IPS-NIHi7 (cell line): ENCODE data around the gene NFATC1.
"Not testable (repeated sequence)": the region's sequence is repeated elsewhere in the genome, so short reads cannot be mapped to it uniquely, and the experiment has no call there.

Experiments
- DNase-seq: peaks from one replicate; pipeline ENCODE4 v3.0.0; 2012; ENCODE audit warnings: mixed read lengths; ENCODE audit errors: extremely low spot score

NFATC1 gene

DNA sequence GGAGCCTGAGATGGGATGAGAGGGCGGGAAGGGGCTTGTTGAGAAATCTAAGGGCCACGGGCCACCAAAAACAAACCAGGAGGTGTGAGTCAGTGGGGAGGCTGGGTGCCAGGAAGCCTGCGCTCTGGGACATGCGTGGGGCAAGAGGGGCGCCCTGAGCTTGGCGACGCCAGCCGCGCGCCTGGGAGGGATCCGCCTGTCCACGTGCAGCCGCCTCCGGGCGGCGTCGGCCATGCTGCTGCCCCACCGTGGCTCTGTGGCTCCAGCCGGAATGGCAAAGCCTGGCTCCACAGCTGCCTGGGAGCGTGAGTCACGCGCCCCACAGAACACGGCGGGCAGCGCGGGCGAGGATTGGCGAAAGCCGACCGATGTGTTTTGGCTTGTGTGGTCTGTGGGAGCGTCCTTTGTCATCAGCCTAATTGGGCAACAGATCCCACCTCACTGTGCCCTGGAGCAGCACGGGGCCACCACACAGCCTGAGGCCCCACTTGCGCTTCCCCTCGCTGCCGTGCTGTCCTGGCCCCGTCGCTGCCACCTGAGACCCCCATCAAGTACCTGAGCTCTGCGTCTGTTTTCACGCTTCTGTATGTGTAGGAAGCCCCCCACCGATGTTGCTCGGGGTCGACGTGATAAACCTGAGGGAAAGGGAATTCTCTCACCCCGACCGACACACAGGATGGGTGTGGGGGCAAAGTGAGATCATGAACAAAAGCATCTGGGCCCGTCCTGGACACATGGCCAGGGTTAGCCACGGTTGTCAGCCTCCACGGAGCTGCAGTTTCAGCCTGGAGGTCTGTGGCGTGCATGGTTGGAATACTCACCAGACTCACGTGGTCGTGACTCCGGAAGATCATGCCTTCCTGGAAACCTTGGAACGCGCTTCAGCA is 80.5 kb downstream of the NFATC1 start:
- DNase-seq, result no peak

DNA sequence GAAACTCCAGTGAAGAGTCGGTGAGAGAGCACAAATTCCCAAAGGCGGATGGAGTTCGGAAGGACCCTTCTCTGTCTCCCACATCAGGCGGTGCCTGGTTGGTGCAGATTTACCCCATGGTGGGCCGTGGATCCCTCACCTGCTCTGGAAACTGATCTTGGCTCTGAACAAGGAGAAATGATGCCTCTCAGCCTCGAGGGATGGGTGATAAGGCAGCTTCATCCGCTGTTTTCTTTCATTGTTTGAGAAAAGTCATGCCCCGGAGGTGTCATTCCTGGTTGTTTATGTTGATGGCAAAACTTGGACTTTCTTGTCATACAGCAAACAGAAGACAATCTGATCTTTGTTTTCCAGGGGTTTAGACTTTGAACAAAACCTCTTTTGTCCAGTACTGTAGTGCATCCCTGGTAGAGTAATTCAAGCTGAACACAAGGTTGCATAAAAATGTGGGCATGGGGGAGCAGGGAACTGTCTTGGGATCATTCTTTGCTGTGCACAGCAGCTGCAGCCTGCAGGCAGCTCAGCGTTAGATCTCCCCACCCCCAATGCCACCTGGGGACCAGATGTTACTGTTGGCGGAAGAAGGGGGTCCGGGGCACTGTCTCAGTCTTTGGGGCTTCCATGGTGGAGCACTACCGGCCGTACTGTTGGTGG is 81.3 kb downstream of the NFATC1 start:
- no peak for DNase-seq

DNA sequence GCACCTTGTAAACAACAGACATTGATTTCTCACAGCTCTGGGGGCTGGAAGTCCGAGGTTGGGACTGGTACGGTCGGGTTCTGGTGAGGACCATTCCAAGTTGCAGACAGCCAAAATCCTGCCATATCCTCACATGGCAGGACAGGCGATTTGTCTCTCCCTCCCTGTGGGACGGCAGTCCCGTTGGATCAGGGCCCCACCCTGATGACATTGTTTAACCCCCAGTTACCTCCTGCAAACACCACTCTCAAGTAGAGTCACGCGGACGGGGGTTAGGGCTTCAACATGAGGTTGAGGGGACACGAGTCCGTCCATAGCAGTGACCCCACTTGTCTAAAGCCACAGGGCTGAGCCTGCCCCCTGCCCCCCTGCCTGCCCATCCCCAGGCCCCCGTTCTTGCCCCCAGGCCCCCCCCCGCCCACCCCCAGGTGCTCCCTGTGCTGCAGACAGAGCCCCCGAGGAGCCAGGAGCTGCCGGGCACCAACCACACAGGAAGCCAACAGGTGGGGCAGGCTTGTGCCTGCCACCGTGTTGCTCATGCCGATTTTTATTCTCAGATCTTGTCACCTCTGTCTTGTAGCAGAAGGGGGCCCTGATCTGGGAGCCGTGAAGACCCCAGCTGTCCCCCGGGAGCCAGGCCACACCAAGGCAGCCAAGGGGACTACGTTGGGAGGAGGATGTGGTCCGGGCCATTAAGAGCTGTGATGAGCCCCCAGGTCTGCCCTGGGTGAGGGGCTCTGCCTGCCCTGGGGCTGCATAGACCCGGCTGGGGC is 82.2 kb downstream of the NFATC1 start:
- no peak for DNase-seq

DNA sequence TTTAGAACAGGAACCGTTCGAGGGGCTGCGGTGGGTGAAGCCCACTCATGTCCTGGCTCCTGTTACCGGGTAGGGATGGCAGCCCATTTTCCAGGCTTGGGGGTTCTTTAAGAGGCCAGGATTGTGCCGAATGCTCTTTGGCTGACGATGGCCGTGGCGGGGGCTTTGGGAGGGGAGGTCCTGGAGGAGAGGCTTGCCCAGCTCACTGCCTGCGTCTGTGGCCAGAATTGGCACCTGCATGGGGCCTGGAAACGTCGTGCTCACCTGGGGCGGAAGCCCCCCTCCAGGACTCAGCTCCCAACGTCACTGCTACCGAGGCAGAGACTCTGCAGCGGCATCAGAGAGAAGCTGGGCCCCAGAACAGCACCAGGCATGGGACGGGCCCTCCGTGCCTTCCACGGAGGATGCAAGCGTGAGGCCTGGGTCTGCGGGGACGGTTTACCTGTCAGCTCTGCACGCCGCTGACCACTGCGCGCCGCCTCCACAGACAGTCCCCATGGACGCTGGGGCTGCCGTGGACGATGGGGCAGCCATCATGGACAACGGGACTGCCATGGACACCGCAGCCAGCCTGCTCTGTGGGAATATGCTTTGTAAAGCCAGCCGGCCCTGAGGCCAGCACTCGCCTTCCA is 82.9 kb downstream of the NFATC1 start:
- no peak for DNase-seq

DNA sequence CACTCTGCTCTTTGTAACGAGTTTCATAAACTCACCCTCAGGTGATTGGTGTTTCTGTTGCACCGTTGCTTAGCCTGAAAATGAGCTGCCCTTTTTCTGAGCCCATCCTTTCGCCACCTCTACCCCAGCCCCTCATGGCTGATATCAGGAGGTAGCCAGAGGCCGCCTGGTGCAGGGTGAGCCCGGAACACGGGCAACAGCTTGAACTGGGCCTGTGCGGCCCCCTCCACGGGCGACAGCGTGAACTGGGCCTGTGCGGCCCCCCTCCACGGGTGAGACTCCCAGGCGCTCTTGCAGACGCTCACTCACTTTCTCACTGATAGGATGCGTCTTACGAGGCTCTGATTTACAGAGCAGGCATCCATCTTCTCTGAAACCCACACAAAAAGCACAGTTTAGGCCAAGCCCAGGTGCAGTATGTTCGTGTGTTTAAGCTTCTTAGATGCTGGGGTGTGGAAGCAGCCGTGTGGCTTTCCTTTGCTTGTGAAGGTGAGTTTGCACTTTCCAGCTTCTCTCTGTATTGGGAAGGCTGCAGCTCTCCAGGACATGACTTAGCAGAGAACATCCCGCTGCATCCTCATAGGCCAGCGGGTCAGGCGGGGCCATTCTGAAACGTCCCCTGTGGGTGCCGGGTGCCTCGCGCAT is 83.5 kb downstream of the NFATC1 start:
- no peak for DNase-seq

DNA sequence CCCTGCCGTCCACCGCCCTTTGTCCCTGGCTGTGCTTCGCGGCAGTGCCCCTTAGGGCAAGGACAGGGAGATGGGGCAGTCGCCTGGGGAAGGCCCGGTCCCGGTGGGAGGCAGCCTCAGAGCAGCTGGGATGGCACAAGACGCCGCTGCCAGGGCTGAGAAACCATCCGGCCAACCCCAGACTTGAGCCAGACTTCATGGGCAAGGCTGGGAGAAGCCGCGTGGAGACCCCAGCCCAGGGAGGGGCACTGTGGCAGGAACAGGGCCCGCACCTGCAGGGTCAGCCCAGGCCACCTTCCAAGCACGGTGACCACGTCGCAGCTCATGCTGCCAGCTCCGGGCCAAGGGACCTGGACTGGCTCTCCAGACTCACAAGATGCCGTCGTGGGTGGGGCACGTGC is 84.0 kb downstream of the NFATC1 start:
- no peak for DNase-seq

DNA sequence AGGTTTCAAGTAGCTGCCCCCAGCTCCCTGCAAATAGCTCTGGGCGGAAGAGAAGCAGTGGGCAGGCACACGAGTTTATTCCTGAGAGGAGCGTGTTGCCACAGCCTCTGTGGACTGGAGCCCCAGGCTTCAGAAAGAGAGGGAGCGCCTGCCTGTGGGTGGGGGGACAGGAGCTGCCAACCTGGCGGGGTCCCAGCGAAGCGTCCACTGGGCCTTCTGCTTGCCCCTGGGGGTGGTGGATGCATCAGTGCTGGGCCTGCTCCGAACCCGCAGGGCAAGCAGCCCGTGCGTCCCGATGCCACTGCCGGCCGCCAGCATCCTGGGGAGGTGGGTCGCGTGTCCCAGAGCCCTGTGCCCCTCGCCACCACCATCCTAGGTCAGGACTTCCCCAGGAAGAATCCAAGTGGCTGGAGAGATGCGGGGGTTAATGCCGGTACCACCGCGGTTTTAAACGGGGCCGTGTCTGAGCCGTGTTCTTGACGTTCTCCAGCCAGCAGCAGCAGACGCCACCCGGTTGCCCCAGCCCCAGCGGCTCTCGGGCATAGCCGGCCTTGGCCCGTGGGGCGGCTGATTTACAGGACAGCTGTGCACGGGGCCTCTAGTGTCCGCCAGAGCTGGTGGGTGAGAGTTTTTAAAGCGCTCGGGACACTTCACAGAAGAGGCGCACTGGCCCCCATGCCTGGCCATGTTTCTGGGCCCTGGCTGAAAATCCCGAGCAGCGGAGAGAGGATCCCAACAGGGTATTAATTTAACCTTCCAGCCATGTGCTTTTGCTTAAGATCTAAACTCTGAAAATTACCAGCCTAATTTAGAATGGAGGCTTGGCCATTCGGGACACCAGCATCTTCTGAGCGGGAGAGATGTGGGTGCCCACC is 84.7 kb downstream of the NFATC1 start:
- no peak for DNase-seq

DNA sequence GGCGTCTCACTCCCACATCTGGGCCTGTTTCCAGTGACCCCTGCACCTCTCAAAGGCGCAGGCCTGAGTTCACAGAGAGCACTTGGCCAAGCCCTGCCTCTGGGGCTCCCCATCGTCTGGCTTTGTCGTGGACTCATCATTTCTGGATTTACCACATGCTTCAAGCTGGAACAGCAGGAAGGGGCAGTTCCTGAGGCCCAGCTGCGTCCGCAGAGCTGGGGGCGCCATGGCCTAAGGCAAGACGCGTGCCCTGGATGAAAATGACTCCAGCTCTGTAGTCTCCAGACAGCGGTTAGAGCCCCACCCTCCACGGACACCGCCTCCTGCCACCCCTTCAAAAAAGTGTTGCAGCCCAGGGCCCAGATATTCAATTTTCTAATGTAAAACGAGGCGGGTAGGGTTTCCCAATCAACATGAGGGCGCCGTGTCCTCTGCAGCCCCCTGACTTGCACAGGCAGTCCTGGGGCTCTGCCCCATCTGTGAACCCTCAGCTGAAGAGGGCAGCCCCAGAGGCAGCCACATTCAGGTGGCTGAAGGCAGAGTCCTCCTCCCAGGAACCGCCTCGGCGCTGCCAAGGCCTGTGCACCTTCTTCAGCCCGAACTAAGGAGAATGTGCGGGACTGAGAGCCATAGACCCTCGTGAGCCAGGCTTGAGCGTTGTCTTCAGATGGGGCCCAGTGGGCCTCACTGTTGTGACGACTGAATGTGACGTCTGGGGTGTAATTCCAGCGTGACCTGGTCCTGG is 85.5 kb downstream of the NFATC1 start:
- DNase-seq, result no peak

DNA sequence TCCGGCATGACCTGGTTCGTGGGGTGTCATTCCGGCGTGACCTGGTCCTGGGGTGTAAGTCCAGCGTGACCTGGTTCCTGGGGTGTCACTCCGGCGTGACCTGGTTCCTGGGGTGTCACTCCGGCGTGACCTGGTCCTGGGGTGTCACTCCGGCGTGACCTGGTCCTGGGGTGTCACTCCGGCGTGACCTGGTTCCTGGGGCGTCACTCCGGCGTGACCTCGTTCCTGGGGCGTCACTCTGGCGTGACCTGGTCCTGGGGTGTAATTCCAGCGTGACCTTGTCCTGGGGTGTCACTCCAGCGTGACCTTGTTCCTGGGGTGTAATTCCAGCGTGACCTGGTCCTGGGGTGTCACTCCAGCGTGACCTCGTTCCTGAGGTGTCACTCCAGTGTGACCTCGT is 87.7 kb downstream of the NFATC1 start:
- DNase-seq, result not testable (repeated sequence)

DNA sequence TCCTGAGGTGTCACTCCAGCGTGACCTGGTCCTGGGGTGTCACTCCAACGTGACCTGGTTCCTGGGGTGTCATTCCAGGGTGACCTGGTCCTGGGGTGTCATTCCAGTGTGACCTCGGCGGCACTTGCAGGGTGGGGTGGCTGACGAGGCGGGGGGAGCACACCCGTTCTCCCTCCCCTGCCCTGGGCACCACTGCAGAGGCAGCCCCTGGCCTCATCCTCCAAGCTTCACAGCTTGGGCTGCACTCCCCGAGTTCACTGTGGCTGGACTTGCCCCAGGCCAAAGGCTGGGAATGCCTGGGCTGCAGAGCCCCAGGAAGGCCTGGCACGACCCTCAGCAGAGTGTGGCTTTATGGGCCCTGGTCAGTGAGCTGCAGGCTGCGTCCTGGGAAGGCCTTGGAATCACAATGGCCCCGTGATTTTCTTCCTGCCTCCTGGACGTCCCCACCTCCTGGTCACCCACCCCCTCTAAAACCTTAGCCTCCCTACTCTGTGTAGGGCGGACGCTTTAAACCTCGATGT is 88.3 kb downstream of the NFATC1 start:
- DNase-seq, result no peak

DNA sequence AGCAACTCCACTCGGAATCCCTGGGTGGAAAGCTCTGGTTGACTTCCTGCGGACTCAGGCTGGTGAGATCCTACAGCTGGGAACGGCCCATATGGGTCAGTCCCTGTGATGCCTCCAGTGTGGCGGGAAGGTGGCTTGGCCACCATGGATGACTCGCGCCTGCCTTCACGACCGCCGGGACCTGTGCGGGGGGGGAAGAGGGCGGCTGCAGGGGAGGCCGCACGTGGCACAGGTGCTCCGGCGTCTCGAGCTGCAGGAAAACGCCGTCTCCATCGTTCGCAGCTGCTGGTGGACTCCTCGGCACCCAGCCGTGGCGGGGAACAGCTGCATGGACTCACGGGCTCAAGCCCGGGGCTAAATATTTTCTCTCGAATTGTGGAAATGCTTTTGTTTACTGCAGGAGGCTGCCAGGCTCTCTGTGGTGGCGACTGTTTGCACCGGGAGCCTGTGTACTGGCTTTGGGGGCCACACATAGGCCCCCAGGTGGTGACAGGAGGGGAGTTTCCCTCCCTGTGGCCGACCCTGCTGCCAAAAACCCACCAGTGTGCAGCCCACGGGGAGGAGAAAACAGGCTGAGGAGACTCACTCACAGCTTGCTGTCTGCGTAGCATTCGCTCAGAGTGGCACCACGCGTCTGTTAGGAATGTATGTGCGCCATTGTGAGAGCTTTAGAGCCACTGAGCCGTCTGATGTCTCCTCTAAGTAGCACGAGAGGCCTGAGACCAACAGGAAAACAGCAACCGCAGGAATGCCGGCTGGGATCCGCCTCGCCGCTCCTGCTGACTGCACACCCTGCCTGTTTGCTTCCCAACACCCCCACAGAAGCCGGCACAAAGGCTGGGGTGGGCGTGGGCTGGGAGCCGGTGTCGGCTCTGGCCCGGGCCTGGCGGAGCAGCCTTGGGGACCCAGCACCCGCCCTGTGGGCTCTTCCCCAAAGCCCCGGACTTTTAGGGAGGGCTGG is 89.2 kb downstream of the NFATC1 start:
- DNase-seq, result no peak

DNA sequence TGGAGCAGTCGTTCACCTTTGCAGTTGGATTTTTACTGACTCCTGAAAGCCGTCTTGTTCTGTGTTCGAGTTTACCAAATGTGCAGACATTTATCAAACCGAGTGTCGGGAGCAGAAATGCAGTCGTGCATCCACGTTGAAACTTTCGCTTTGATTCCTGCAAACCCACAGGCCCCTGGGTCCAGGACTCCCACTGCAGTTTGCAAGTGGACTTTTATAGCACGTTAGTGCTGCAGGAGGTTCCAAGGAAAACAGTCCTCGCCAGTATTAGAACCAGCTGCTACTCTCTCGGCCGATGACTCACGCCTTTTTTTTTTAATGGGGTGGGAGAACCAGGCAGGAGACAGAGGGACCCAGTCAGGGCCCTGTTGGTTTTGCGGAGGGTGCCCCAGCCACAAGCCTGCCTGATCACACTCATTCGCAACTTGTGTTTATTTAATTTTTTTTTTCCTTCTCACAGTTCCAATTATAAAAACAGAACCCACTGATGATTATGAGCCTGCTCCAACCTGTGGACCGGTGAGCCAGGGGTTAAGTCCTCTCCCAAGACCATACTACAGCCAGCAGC is 90.1 kb downstream of the NFATC1 start:
- no peak for DNase-seq

DNA sequence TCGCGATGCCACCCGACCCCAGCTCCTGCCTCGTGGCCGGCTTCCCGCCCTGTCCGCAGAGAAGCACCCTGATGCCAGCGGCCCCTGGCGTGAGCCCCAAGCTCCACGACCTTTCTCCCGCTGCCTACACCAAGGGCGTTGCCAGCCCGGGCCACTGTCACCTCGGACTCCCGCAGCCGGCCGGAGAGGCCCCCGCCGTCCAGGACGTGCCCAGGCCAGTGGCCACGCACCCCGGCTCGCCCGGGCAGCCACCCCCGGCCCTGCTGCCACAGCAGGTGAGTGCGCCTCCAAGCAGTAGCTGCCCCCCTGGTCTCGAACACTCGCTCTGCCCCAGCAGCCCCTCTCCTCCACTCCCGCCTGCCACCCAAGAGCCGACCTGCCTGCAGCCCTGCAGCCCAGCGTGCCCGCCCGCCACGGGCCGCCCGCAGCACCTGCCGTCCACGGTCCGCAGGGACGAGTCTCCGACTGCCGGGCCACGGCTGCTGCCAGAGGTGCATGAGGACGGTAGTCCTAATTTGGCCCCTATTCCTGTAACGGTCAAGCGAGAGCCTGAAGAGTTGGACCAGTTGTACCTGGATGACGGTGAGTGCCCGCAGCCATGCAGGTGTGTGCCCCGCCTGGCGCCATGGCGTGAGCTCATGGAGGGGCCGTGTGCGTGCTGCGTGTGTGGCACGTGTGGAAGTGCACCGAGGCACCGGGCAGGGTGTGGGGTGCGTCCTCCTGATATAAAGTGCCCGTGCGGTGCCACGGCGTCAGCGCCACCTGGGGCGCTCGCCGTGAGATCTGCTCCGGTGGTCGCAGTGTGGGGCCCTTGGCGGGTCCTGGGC is 90.8 kb downstream of the NFATC1 start:
- DNase-seq, result no peak

DNA sequence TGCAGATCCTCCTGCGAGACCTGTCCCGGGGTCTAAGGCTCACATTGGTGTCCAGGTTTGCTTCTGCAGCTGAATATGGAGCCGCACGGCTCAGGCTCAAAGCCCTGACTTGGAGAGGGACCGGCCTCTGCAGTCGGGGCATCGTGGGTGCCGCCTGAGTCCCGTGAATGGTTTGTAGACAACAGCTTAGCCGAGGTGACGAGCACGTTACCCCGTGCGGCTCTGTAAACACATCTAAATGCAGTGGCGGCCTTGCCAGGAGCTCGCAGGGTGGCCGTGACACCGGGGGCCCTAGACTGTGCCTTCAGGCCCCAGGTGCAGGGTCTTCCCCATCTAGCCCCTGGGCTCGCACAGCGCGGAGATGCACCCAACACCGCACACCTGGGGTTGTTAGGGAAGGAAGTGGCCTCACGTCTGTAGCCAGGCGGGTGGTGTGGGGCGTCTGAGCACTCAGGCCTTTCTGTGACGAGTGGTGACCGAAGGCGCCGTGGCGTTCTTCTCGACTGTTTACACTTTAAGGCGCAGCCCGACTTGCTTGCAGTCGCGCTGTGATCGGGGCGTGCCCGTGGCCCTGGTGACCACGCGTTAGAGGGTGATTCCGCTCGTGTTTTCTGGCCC is 91.6 kb downstream of the NFATC1 start:
- DNase-seq, result no peak

DNA sequence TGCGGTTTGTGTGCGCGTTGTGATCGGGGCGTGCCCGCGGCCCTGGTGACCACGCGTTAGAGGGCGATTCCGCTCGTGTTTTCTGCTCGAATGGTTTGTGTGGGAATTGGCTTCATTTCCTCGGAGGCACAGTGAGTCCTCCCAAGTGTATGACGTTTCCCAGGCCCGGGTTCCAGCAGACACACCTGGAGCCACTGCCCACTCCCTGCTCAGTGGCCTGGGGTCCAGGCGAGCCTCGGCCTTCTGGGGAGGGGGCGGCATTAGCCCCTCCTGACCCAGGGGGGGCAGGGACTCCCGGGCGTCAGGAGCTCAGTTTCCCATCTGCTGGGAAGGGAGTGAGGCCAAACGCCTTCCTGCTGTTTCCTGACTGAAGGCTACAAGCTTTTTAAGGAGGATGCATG is 92.1 kb downstream of the NFATC1 start:
- no peak for DNase-seq

DNA sequence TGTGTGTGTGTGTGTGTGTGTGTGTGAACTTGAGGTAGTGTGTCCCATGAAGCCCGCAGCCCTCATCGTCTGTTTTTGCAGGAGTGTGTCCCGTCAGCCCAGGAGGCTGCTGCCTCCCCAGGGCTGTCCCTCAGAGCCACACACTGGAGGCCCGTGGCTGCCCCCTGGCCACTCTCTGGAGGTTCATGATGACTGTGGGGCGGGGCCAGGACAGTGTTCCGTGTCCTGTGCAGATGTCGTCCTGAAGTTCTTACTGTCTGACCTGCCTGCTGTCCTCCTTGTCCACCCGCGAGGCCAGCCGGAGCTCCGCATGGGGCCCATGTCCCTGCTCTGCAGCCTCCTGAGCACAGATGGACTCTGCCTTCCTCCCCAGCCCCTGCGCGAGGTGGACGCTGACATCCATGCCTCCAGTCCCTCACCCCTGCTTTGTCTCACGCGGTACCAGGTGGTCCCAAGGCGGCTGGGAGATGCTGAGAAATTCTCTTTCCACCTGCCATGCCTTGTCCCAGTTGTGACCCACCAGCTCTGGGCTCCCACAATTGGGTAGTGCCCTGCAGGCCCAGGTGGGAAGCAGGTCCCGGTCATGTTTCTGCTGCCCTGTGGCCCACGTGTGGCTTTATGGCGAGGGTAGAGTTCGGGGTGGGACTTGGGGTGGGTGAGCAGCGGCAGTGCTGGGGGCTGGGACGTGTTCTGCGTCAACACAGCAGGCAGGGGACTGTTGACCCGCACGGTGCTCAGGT is 92.8 kb downstream of the NFATC1 start:
- no peak for DNase-seq
